Uterus (tissue), 4 donors: ENCODE results near the gene CCDC106. TPM values are rescaled to one million over a fixed set of nuclear protein-coding genes. Genes with fewer than 3 reads are reported as not detected.

ENCODE experiments used
- DNase-seq, 2 donors: peaks; one replicate each; pipeline ENCODE4 v3.0.0-alpha.2; 2019 to 2020
- H3K27ac ChIP-seq, 2 donors: fragments of 200-600 bp; sonication (generic); 1 replicate in 1 of 2; 2 replicates in 1 of 2; pipeline ENCODE4 v1.5.1; 2016 to 2018
- H3K27me3 ChIP-seq, 2 donors: fragments of 200-600 bp; sonication (generic); one replicate each; pipeline ENCODE4 v1.5.1; 2018 to 2019; ENCODE audit warnings: control low read depth in 1 of 2
- H3K36me3 ChIP-seq, 2 donors: fragments of 200-600 bp; sonication (generic); one replicate each; pipeline ENCODE4 v1.5.1; 2019; ENCODE audit warnings: control low read depth in 1 of 2
- H3K4me1 ChIP-seq, 2 donors: fragments of 200-600 bp; sonication (generic); one replicate each; pipeline ENCODE4 v1.5.1; 2018 to 2019; ENCODE audit warnings: control low read depth in 1 of 2
- H3K4me3 ChIP-seq, 2 donors: fragments of 200-600 bp; sonication (generic); 1 replicate in 1 of 2; 2 replicates in 1 of 2; pipeline ENCODE4 v1.5.1; 2018 to 2019; ENCODE audit warnings: mild to moderate bottlenecking in 1 of 2
- H3K9me3 ChIP-seq, 2 donors: fragments of 200-600 bp; sonication (generic); one replicate each; pipeline ENCODE4 v1.5.1; 2019; ENCODE audit warnings: control low read depth in 1 of 2
- POLR2A ChIP-seq, 2 donors: fragments of 450-650 bp; IDR thresholded peaks; one replicate each; pipeline ENCODE4 v1.6.1; 2016; ENCODE audit warnings: antibody characterized with exemption in 2 of 2, mild to moderate bottlenecking in 1 of 2, moderate library complexity in 1 of 2
- intact Hi-C: fragments of 100-400 bp; cut with DNase I; formaldehyde crosslinking; loops from one replicate; pipeline ENCODE4 v1.15.1; 2023; ENCODE audit warnings: low total_unique reads
- total RNA-seq, 4 donors: library from RNA; depleted of rRNA in 3 of 4; stranded (reverse); fragments of >200 nt in 3 of 4; gene quantifications; one replicate each; pipeline versions ENCODE4 v1.1.0 to v1.2.4, GENCODE V29; 2014 to 2023
- TF ChIP-seq, protein P1 (sequence below), 4 experiments: fragments of 200-600 bp in 2 of 4; fragments of 450-650 bp in 2 of 4; sonication (generic) in 2 of 4; IDR thresholded peaks; one replicate each; pipeline ENCODE4 v1.5.1; 2016 to 2019; ENCODE audit warnings: antibody characterized with exemption in 4 of 4, mild to moderate bottlenecking in 2 of 4, moderate library complexity in 1 of 4
- donor health status: DM: yes; HTN: yes; CAD: no.

The CCDC106 gene
- total RNA-seq, 4 donors from 2014 or later, result 2.9 to 25.0 (median 6.7) TPM

DNA sequence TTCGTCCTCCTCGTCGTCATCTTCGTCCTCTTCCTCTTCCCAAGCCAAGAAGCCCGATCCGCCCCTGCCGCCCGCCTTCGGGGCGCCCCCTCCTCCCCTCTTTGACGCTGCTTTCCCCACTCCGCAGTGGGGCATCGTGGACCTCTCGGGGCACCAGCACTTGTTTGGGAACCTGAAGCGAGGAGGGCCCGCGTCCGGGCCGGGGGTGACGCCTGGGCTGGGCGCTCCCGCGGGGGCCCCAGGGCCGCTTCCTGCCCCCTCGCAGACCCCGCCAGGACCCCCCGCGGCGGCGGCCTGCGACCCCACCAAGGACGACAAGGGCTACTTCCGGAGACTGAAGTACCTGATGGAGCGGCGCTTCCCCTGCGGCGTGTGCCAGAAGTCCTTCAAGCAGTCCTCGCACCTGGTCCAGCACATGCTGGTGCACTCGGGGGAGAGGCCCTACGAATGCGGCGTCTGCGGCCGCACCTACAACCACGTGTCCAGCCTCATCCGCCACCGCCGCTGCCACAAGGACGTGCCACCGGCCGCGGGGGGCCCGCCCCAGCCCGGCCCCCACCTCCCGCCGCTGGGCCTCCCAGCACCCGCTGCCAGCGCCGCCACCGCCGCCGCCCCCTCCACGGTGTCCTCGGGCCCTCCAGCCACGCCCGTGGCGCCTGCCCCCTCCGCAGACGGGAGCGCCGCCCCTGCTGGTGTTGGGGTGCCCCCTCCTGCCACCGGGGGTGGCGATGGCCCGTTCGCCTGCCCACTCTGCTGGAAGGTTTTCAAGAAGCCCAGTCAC is 33.9 kb upstream of the CCDC106 start:
- intact Hi-C loops, result no loop called here
- Histone ChIP-seq H3K4me1 (no peaks in the 10 kb centered on the region), H3K27ac (no peak overlapping the region), H3K4me3 (no peak overlapping the region), H3K27me3 (no peaks in the 10 kb centered on the region), H3K36me3 (no peaks in the 10 kb centered on the region), H3K9me3 (no peaks in the 10 kb centered on the region)
- DNase-seq, result no peak
- TF ChIP-seq, protein P1, sequence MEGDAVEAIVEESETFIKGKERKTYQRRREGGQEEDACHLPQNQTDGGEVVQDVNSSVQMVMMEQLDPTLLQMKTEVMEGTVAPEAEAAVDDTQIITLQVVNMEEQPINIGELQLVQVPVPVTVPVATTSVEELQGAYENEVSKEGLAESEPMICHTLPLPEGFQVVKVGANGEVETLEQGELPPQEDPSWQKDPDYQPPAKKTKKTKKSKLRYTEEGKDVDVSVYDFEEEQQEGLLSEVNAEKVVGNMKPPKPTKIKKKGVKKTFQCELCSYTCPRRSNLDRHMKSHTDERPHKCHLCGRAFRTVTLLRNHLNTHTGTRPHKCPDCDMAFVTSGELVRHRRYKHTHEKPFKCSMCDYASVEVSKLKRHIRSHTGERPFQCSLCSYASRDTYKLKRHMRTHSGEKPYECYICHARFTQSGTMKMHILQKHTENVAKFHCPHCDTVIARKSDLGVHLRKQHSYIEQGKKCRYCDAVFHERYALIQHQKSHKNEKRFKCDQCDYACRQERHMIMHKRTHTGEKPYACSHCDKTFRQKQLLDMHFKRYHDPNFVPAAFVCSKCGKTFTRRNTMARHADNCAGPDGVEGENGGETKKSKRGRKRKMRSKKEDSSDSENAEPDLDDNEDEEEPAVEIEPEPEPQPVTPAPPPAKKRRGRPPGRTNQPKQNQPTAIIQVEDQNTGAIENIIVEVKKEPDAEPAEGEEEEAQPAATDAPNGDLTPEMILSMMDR (IDR thresholded peaks at IDR 0.05), result no peak
- TF ChIP-seq POLR2A (IDR thresholded peaks at IDR 0.05), result no peak

DNA sequence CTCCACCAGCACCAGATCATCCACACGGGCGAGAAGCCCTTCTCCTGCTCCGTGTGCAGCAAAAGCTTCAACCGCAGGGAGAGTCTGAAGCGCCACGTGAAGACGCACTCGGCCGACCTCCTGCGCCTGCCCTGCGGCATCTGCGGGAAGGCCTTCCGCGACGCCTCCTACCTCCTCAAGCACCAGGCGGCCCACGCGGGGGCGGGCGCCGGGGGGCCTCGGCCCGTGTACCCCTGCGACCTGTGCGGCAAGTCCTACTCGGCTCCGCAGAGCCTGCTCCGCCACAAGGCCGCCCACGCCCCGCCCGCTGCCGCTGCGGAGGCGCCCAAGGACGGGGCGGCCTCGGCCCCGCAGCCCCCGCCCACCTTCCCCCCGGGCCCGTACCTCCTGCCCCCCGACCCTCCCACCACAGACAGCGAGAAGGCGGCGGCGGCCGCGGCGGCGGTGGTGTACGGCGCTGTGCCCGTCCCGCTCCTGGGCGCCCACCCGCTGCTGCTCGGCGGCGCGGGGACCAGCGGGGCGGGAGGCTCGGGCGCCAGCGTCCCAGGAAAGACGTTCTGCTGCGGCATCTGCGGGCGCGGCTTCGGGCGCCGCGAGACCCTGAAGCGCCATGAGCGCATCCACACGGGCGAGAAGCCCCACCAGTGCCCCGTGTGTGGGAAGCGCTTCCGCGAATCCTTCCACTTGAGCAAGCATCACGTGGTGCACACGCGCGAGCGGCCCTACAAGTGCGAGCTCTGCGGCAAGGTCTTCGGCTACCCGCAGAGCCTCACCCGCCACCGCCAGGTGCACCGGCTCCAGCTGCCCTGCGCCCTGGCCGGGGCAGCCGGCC is 33.1 kb upstream of the CCDC106 start:
- intact Hi-C loops, result no loop called here

DNA sequence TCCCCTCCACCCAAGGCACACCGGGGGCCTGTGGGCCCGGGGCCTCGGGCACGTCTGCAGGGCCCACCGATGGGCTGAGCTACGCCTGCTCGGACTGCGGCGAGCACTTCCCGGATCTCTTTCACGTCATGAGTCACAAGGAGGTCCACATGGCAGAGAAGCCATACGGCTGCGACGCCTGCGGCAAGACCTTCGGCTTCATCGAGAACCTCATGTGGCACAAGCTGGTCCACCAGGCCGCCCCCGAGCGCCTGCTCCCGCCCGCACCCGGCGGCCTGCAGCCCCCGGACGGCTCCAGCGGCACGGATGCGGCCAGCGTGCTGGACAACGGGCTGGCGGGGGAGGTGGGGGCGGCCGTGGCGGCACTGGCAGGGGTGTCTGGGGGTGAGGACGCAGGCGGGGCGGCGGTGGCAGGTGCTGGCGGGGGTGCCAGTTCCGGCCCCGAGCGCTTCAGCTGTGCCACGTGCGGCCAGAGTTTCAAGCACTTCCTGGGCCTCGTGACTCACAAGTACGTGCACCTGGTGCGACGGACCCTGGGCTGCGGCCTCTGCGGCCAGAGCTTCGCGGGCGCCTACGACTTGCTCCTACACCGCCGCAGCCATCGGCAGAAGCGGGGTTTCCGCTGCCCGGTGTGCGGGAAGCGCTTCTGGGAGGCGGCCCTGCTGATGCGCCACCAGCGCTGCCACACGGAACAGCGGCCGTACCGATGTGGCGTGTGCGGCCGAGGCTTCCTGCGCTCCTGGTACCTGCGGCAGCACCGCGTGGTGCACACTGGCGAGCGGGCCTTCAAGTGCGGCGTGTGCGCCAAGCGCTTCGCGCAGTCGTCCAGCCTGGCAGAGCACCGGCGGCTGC is 32.2 kb upstream of the CCDC106 start:
- H3K9me3 ChIP-seq, result no peaks in the 10 kb centered on the region
- intact Hi-C loops, result no loop called here
- H3K4me3 ChIP-seq, result no peak overlapping the region
- H3K36me3 ChIP-seq, result no peaks in the 10 kb centered on the region
- H3K4me1 ChIP-seq, result no peaks in the 10 kb centered on the region
- no peak overlapping the region for H3K27ac ChIP-seq
- DNase-seq, result no peak
- no peaks in the 10 kb centered on the region for H3K27me3 ChIP-seq
- no peak for TF ChIP-seq POLR2A (IDR thresholded peaks at IDR 0.05)
- TF ChIP-seq, protein P1 (IDR thresholded peaks at IDR 0.05), result no peak

More for the DNA sequence above, 33.1 kb upstream of the CCDC106 start:
- no peak for DNase-seq
- Histone ChIP-seq H3K9me3 (no peaks in the 10 kb centered on the region), H3K36me3 (no peaks in the 10 kb centered on the region), H3K27ac (no peak overlapping the region), H3K4me1 (no peaks in the 10 kb centered on the region), H3K4me3 (no peak overlapping the region), H3K27me3 (no peaks in the 10 kb centered on the region)
- TF ChIP-seq, protein P1 (IDR thresholded peaks at IDR 0.05), result no peak
- TF ChIP-seq POLR2A (IDR thresholded peaks at IDR 0.05), result no peak

DNA sequence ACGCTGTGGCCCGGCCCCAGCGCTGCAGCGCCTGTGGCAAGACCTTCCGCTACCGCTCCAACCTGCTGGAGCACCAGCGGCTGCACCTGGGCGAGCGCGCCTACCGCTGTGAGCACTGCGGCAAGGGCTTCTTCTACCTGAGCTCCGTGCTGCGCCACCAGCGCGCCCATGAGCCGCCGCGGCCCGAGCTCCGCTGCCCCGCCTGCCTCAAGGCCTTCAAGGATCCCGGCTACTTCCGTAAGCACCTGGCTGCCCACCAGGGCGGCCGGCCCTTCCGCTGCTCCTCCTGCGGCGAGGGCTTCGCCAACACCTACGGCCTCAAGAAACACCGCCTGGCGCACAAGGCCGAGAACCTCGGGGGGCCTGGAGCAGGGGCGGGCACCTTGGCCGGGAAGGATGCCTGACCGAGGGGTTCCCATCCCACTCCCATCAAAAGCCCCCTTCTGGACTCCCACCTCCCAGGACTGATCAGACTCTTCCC is 31.6 kb upstream of the CCDC106 start:
- no peak for DNase-seq
- no peak overlapping the region for H3K4me3 ChIP-seq
- no peaks in the 10 kb centered on the region for H3K4me1 ChIP-seq
- no peaks in the 10 kb centered on the region for H3K9me3 ChIP-seq
- H3K36me3 ChIP-seq, result no peaks in the 10 kb centered on the region
- H3K27me3 ChIP-seq, result no peaks in the 10 kb centered on the region
- no peak overlapping the region for H3K27ac ChIP-seq
- TF ChIP-seq, protein P1 (IDR thresholded peaks at IDR 0.05), result no peak
- no peak for TF ChIP-seq POLR2A (IDR thresholded peaks at IDR 0.05)
- intact Hi-C loops, result no loop called here
